Muscle of arm (tissue), 12 donors: ENCODE measurements around the gene IQCK. TPM values are rescaled to one million over a fixed set of nuclear protein-coding genes. Genes with fewer than 3 reads are reported as not detected.

ENCODE experiments used
- DNase-seq: peaks from one replicate; pipeline ENCODE4 v3.0.0-alpha.2; 2013
- polyA plus RNA-seq, 12 donors: library from polyadenylated mRNA; unstranded; fragments of 120-200 nt; gene quantifications; one replicate each; pipeline ENCODE4 v1.2.1, GENCODE V29; 2013; ENCODE audit not compliant: insufficient read length in 12 of 12

IQCK gene
- polyA plus RNA-seq, 12 donors, result 12.4 to 19.3 (median 14.1) TPM; not detected in 2

GRCh38 chr16:19883296-19883965 lies 165.4 kb downstream of the IQCK start:
- peak; percentile 57 for DNase-seq

DNA sequence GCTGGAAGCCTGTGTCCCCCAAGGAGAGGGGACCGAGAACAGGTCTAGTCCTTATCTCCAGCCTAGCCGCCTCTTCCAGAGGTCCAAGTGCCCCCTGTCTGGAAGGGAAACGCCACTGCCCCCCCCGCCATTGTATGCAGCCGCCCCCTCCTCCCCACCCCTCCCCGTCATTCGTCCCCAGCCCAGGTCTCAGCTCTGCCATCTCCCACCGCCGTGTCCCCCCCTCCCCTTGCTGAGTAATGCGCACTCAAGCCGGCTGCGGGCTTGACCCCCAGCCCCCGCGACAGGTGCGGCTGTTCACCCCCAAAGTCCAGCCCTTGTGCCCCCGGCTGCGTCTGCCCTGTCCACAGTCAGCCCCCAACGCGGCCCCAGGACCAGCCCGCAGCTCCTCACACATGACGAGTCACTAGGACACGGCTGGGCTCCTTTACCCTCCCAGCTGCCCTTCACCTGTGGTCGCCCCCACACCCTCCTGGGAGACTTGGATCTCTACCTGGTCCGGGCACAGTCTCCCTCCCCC lies 166.0 kb downstream of the IQCK start:
- peak; percentile 33 for DNase-seq

GRCh38 chr16:19884611-19885450 lies 166.8 kb downstream of the IQCK start, which contains the start of gene GPRC5B:
Gene GPRC5B (minus strand): TSS chr16:19884848. CDS start chr16:19872845, 12,003 bp downstream.
- DNase-seq, result peak; percentile 57

DNA sequence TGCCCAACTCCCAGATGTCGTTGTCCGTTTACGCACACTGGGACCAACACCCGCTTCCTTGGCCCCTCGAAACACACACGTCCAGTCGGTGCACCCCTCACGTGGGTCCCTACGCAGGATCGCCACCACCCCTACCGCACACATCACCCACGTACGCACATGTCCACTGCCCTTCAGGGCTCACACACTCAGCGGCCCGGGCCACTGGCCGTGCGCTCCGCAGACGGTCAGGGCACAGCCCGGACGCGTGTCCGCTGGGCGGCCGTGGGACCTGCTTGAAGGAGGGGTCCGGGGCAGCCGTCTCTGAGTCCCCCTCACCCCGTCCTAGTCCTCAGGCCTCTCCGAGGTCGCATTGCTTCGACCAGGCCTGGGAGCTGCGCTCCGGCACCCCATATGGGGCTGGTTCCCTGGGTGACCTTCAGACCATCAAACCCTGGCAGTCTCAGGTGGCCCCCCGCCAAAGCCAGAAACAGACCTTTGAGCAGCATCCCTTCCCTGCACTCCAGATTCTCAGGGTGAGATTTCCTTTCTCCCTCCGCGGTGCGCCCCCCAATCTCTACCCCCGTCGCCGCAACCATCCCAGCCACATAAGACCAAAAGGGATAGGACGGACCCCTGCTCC lies 167.5 kb downstream of the IQCK start:
- peak; percentile 24 for DNase-seq

DNA sequence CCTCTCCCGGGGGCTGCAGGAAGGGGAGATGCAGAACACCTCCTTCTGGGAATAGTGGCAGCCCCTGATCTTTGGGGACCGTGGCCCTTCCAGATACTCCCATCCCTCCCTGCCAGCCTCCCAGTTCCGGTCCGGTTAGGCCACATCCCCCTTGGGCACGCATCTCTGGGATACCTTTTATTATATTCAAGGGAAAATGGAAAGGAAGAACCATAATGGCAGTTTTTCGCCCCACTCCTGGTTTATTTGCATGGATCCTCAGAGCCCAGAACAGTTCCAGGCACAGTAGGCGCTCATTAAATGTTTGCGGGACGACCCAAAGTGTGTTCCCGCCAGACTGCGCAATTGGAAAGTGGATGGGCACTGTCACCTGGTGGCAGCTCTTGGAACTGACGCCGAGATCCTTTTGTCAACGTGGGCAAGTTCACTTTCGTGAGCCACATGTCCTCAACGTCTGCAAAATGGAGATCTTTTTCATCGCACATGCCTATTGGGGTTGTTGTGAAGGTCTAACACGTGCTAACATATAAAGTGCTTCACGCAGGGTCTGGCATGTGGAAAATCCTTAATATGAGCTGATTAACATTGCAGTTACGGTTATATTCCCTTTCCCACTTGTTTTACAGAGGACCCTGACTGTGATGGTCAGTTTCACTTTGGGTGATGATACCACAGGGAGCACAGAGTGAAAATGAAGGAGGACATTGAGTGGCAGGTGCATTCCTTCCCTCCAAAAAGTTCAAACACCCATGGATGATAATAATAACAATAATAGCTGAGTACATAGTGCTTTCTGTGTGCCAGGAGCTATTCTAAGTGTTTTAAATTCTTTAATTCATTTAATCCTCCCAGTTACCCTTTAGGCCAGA lies 168.2 kb downstream of the IQCK start:
- peak; percentile 89 for DNase-seq

GRCh38 chr16:19888834-19889233 lies 170.8 kb downstream of the IQCK start:
- DNase-seq, result no peak

DNA sequence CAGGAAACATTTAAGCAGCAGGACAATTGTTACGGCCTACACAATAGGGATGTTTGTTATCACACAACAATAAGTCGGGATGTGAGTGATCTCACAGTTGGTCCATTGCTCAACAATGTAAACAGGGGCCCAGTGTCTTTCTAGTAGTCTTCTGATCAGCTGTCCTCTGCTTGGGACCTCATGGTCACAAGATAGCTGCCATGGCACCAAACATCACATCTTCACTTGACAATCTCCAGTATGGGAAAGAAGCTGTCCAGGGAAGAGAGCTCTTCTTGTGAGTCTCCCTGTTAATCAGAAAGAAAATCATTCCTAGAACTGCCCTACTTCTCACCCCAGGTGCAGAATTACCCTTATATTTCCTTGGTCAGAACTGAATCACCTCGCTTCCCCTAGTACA lies 172.8 kb downstream of the IQCK start:
- DNase-seq, result no peak

DNA sequence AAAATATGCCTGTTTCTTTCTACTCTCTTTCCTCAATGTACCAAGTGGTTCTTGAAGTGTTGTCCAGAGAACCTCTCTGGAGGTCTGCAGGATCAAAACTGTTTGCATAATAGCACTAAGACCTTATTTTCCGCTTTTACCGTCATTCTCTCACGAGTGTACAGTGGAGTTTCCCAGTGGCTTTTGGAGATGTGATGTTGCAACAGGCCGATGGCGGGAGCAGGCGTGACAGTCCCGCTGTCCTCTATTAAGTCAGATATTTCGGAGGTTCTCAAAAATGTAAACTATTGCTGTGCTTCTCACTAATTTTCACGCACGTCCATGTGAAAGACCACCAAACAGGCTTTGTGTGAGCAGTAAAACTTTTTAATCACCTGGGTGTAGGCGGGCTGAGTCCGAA lies 174.8 kb downstream of the IQCK start:
- no peak for DNase-seq

GRCh38 chr16:19894586-19894985 lies 176.5 kb downstream of the IQCK start:
- no peak for DNase-seq

DNA sequence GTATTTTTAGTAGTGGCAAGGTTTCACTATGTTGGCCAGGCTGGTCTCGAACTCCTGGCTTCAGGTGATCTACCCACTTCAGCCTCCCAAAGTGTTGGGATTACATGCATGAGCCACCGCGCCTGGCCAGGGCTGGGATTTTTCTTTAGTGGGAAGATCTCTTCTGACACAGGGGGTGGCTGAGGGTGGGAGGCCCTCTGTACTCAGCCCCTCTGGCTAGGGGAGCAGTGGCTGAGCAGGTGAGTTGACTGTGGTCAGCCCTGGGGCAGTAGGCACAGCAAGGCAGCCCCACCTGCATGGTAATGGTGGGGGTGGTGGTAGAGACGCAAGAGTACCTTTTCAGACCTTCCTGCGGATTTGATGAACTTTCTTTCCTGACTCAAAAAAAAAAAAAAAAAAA lies 178.9 kb downstream of the IQCK start:
- no peak for DNase-seq

DNA sequence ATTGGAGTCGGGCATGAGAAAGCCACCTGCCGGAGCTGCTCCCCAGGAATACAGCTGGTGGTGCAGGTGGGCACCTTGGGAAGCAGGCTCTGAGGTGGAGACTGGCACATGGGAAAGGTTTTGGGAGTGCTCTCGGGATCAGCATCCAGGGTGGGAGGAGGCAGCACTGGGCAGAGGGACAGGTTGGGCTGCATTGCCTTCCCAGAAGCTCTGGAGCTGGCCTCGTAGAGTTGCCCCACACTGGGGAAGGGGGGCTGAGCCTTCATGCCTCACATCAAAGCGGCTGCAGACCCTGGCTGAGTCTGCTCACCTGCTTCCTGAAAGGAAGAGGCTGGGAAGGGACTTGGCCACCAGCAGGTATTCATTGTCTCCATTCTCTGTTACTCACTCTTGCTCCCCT lies 180.1 kb downstream of the IQCK start:
- DNase-seq, result no peak

DNA sequence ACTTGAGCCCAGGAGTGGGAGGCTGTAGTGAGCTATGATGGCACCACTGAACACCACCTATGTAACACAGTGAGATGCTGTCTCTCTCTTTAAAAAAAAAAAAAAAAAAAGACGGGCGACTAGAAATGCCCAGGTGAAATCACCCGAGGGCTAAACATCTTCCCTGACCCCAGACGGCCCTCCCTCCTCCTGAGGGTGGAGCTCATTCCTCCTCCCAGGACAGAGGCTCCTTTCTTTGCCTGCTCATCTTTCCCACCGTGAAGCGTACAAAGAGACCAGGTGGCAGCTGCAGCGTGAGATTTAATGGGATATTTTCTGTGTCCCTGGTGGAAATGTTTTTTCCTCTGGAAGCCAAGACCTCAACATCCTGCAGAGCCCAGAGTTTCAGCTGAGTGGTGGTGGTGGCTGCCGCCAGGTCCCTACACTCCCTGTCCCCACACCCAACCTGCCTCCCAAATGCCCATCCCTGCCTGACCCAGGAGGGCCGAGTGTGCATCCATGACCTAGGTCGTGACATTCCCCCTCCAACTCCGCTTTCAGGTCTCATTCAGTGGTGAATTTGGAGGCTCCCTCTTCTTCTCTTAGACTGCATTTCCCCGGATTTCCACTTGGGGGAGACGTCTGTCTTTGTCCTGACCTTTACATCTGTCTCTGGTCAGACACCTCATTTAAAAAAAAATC lies 181.0 kb downstream of the IQCK start:
- DNase-seq, result peak; percentile 35

- no peak for DNase-seq
Observed at GRCh38 chr16:19899605-19899955, 181.5 kb downstream of the IQCK start.

DNA sequence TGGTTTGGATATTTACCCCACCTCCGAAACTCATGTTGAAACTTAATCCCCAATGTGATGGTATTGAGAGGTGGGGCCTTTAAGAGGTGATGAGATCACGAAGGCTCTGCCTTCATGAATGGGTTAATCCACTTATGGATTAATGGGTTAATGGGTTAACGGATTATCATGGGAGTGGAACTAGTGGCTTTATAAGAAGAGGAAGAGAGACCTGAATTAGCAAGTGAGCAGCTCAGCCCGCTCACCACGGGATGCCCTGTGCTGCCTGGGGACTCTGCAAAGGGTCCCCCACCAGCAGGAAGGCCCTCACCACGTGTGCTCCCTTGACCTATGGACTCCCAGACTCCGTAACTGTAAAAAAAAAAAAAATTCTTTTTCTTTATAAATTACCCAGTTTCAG lies 183.1 kb downstream of the IQCK start:
- no peak for DNase-seq

GRCh38 chr16:19907161-19907992 lies 189.3 kb downstream of the IQCK start:
- peak; percentile 69 for DNase-seq

Other genes starting within 250 kb of the IQCK start
- gene GDE1, start 196.2 kb upstream of the IQCK start, polyA plus RNA-seq, result 100 to 1,000 TPM in 1 of 12 donors, 10 to 100 TPM in 11; 23.5 to 290 (median 57.6) TPM
- gene CCP110, start 194.3 kb upstream of the IQCK start, polyA plus RNA-seq, result 10 to 100 TPM in 11 of 12 donors, not detected in 1; 13.6 to 29.5 (median 20.2) TPM
- gene VPS35L, start 162.6 kb upstream of the IQCK start, polyA plus RNA-seq, result 10 to 100 TPM in 11 of 12 donors, not detected in 1; 19.9 to 46.1 (median 34.7) TPM
- 10 to 100 TPM in 11 of 12 donors, not detected in 1; 21.1 to 50.0 (median 25.5) TPM for gene KNOP1, start within 50 bp of the IQCK start, polyA plus RNA-seq
- 100 to 1,000 TPM in 4 of 12 donors, 10 to 100 TPM in 8; 61.2 to 222 (median 92.2) TPM for gene GPRC5B, start 166.6 kb downstream of the IQCK start, polyA plus RNA-seq